Measurements from ENCODE around the gene CHST9. TPM values are rescaled to one million over a fixed set of nuclear protein-coding genes. Genes with fewer than 3 reads are reported as not detected.

Gene CHST9
- total RNA-seq, 4 donors from 2014 or later = 0.53 to 4.5 (median 1.8) TPM

- no peaks in the 10 kb centered on the region for H3K9me3 ChIP-seq
- no peak for DNase-seq
- intact Hi-C loops (cut with DNase I) = no loop called here
- TF ChIP-seq CTCF (IDR thresholded peaks at IDR 0.05) = no peak
- 5 to 20% methylated on average over 6 to 24 of the region's 40 CpGs for WGBS, 2 donors
- no peak overlapping the region for H3K27ac ChIP-seq
- no peaks in the 10 kb centered on the region for H3K36me3 ChIP-seq
- peaks cover 0 to 39% (median 0%) of the 10 kb centered on the region in 4 donors for H3K27me3 ChIP-seq
- H3K4me1 ChIP-seq = peaks cover 0 to 12% (median 5%) of the 10 kb centered on the region in 3 donors
- H3K4me3 ChIP-seq = peak overlapping the region; percentile 17 to 62 (median 36)
Measured at GRCh38 chr18:26863122-26863879, 321.8 kb downstream of the CHST9 start.

- TF ChIP-seq CTCF (IDR thresholded peaks at IDR 0.05) (no peak), POLR2A (IDR thresholded peaks at IDR 0.05) (no peak)
- Histone ChIP-seq H3K27me3 (peaks cover 0 to 39% (median 0%) of the 10 kb centered on the region in 4 donors), H3K9me3 (no peaks in the 10 kb centered on the region), H3K36me3 (no peaks in the 10 kb centered on the region), H3K4me1 (peaks cover 0 to 12% (median 5%) of the 10 kb centered on the region in 3 donors), H3K4me3 (no peak overlapping the region), H3K27ac (no peak overlapping the region)
- intact Hi-C loops (cut with DNase I) = no loop called here
- DNase-seq = no peak
- WGBS, 2 donors = 89 to 93% methylated on average over 3 to 5 of the region's 5 CpGs
Measured at GRCh38 chr18:26862084-26862483, 323.0 kb downstream of the CHST9 start.
